GM04504 (cell line): ENCODE results near the gene TRIO.

Experiments used
- DNase-seq: peaks from one replicate; pipeline ENCODE4 v3.0.0-alpha.2; 2012; ENCODE audit warnings: low read depth

The TRIO gene

DNA sequence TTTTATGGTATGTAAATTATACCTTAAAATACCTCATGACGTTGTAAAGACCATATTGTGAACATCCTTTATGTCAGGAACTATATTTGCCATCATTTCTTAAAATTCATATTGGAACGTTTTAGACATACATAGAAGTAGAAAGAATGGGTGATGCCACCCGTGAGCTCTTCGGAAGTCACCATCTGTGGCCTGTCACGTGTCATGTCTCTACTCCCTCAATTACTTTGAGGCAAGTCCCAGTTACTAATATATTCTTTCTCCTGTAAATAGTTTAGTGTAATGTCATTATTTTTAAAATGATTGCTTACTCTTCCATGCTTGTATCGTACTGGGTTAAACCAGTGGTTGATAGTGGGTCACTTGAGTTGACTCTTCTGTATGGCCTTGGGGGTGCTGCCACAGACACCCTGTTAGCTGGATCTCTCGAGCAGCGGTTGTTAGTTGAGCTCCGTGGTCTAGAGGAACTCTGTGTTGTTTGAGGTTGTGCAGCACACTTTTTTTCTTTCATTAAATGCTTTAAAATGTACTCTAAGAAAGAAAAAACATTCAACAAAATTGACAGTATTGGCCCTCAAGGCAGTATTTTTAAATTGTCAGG is 66.2 kb downstream of the TRIO start:
- DNase-seq, result no peak

DNA sequence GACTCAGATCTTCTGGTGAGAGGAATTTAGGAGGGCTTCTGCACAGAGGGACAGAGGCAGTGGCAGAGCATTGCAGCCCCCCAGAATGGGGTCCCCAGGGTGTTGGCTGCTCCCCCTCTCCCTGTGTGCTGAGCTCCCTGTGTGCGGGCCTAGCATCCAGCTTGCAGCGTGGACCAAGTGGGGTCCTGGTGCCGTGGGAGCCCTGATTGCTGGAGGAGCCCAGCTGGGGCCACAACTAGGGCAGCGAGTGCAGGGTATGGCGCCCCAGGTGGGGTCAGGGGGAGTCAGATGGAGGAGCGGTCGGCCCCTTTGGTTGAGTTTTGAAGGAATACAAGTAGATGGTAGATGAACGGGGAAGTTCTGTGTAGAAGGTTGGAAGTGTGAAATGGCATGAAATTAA is 66.7 kb downstream of the TRIO start:
- no peak for DNase-seq

DNA sequence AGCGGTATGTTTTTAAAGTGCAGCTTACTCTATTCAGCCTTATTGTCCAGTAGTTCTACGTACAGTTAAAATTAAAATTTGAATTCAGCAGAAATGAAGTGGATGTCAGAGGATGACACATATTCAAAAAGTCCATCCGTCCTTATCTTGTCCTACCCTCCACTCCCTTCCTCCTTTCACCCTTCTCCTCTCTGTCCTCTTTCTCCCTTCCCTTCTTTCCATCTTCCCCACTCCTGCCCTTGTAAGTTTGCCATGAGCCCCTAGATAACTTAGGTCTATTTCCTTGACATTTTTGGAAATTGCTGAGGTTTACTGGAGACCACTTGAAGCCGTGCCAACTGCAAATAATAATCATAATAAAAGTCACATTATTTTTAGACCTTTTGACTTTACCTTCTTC is 67.6 kb downstream of the TRIO start:
- DNase-seq, result no peak

DNA sequence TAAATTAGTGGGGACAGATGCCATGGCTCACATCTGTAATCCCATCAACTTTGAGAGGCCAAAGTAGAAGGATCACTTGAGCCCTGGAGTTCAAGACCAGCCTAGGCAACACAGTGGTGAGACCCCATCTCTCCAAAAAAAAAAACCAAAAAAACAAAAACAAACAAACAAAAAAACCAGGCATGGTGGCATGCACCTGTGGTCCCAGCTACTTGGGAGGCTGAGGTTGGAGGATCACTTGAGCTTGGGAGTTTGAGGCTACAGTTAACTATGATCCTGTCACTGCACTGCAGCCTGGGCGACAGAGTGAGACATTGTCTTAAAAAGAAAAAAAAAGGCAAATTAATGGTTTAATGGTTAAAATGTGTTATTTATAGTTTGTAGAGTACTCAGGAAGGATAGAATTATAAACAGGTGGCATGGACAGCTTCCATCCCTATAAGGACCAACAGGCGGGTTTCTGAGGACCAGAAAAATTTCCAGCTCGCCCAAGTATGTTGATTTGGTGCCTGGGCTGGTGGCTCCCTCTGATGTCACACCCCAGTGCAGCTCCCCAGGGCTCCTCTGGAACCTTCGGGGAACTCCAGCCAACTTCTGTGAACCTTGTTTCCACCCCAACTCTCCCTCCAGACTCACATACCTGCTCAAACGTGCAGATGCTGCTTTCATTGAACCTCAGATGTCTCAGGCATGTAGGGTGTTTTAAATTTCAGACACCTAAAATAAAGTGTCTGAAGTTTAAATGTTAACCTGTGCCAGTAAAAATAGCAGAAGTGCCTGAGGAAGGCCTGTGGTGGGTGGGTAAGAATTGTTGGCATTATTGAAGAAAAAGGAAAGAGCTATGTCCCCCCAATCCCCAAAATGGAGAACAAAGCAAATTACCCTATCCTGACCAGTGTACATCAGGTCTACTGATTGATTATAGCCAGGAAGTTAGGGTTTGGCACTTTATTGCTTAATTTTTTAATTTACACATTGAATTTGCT is 69.0 kb downstream of the TRIO start:
- no peak for DNase-seq

DNA sequence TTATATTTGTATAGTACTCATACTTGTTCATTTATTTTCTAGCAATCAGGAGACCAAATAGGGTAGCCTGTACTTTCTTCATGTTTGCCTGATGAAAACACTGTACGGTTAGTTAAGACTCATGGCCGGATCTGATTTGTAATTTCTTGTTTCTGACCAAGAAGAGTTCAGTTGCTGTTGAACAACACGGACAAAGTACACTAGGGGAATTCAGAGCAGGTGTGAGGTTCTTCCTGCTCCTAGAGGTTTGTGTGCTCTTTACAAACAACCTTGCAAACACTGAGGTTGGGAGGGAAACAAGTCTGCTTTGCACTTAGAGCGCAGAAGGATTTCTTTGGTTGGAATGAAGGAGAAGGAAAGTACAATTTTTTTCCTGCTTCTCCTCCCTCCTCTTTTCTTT is 69.7 kb downstream of the TRIO start:
- no peak for DNase-seq

DNA sequence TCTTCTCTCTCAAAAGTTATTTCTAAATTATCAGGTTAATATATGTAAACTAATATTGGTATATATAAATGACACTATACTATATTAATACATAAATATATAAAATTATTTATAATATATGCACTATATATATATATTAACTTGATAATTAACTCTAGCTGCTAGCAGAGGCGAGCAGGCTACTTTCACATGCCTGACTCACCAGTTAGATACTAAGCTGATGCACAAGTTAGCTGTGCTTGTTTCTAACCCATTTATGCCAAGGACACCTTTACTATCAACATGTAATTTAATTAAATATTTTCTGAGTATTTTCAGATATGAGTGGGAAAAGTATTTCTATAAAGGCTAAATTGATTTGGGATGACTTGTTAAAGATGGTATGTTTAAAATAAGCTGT is 70.1 kb downstream of the TRIO start:
- DNase-seq, result no peak

DNA sequence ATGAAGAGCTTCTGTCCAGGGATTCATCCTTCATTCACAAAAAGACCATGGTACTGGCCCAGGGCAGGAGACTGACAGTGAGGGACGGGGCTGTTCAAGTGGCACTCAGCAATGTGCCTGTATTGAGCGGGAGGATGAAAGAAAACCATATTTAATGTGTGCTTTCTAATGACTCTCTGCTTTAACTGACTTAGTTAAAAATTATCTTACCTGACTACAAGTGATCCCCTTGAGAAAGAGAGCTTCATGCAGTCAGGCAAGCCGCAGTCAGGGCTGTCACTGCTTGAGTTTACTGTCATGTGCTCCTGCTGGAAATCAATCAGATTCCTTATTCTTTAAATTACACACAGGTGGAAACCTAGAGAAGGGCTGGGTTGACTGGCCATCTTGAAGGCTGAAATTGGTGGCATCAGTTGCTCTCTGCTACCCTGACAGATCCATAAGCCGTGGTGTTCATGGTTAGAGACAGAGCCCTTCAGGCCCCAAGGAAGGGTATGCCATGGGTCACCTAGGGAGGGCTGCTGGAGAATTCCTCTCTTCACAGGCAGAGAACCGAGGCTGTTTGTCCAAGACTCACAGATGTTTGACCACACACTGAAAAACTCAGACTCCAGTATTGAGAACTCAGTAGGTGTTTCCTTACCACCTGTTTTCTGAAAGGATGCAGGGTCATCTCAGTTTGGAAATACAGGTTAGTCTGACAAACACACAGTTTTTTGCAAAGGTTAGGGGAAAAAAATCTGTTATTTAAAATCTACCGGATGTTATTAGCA is 70.9 kb downstream of the TRIO start:
- no peak for DNase-seq

DNA sequence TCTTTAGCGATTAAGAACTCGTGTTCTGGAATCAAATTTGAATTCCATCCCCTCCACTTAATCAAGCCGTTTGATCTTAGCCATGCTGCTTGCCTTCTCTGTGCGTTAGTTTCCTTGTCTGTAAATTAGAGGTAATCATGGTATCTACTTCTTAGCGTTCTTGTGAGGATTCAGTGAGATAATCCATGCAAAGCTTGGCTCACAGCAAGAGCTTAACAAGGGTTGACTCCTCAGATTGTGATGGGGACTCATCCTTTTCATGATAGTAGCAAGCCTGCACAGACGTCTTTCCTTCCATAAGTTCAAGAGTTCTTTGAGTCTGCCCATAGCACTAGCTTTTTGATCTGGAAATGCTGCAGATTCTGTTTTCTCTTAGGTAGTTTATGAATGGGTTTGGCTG is 72.8 kb downstream of the TRIO start:
- DNase-seq, result no peak

DNA sequence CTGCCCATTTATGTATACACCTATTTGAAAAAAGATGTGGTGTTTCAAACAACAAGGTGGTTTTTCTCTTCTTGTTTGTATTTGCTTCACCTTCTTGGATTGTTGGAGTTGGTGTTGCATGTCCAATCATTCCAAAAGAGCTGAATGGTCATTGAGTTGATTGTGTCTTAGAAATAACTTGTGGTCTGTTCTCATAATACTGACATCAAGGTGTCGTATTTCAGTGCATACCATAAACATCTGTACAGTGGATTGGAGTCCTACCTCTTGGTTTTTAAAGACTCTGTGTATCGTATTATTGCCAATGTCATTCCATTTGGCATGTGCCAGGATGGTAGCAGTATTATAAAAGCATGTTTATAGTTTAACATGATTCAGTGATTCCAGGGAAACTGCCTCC is 73.2 kb downstream of the TRIO start:
- no peak for DNase-seq

DNA sequence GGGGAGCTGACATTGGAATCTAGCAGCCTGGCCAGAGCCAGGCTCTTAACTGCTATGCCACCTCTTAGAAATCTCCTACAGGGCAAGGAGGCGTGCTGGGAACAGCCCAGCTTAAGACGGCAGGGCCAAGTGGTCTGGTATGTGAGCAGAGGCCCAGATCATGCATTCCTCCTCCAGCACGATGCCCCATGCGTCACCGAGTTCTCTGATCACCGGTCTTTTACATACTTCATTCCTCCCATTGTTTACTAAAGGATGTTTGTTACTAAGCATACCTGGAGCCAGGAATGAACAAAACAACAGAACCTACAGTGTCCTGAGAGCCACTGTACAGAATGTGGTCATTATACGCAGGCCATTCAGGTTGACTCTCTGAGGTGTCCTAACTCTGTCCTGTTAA is 73.8 kb downstream of the TRIO start:
- no peak for DNase-seq

DNA sequence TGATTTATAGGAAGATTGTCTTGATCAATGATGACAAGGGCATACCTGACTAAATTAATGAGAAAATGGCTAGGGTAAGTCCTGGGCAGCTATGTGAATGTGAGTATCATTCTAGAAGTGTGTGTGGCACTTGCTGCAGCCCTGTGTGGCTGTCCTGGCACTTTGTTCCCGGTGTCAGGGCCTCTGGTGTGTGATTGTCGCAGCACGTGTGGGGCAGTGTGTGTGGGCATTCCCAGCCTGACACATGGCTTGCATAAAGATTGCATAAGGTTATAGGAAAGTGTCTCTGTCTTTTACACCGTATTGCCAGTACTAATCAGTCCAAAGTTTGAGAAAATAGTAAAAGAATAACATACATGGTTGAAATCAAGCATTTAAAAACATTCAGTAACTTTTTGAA is 74.4 kb downstream of the TRIO start:
- no peak for DNase-seq

DNA sequence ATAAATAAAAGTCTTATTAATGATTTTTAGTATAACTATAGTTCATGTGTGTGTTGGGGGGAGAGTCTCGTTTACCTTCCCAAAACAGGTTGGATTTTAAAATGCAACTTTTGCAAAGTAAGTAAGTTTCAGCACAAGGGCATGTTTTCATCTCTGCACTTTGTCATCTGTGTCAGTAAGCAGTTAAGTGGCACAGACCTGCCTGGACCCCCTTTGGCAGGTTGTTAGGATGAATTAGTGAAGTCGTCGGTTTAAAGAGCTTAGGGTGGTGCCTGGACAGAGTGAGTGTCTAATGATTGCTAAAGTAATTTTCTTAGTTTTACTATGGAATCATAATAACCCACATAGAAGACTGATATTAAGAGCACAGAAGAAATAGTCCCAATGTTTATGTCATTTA is 74.9 kb downstream of the TRIO start:
- DNase-seq, result no peak

DNA sequence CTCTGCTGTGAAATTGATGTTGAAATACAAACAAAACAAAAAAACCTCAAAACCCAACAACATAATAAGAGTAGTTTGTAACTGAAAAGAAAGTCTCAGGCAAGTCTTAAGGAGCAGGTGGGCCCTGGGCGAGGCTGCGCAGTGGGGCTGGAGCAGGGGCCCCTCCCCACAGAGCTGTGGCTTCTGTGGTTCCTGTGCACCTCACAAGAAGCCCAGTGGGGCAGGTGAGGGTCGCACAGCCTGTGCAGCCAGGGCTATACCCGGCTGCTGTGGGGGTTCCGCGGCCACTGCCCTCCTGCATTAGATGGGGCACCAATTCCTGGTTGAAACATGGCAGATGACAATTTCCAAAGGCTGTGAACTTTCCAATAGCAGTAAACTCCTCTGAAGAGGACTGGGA is 75.3 kb downstream of the TRIO start:
- no peak for DNase-seq

DNA sequence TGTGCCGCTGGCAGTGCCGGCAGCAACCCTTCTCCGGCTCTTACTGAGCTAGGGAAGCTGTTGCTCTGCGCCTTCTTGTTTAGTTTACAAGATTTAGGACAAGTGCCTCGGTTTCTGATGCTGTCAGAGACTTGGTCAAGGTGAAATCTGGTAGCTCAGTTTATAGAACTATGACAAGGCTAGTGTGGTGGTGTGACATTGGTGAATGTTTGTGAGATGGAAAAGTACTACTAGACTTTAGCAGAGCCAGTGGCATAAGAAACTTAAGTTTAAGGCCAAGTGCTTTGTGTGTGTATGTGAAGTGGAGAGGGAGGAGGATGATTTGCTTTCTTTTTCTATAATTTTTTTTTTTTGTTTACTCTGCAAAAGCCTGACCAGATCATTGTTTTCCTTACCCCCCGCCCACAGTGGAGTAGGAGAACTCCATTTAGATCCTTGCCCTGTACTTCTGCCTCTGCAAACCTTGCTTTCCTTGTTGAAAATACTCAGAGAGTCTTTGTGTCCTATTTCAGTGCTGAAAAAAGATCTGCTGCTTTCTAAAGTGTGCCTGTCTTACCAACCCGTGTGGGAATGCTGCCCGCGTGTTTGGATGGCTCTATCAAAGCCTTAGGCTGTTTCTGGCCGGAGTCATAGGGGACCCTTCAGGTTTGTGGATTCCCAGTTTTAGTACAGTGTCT is 75.9 kb downstream of the TRIO start:
- DNase-seq, result no peak

DNA sequence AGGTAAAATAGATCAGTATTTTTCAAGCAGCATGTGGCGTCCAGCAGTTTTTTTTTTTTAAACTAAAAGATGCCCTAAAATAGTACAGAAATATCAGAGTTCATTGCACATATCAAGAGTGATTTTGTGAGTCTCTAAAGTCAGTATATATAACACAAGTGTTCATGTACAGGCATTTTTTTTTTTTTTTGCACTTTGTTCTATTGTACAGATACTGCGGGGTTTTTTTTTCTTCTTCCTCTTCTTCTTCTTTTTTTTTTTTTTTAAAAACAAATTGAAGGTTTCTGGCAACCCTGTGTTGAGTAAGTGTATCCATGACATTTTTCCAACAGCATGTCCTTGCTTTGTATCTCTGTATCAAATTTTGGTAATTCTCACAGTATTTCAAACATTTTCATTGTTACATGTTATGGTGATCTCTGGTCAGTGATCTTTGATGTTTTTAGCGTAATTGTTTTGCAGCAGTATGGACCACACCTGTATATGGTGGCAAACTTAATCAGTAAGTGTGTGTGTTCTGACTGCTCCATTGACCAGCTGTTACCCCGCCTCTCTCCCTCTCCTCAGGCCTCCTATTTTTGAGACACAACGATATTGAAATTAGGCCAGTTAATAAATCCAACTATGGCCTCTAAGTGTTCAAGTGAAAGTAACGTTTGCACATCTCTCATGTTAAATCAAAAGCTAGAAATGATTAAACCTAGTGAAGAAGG is 76.8 kb downstream of the TRIO start:
- no peak for DNase-seq

DNA sequence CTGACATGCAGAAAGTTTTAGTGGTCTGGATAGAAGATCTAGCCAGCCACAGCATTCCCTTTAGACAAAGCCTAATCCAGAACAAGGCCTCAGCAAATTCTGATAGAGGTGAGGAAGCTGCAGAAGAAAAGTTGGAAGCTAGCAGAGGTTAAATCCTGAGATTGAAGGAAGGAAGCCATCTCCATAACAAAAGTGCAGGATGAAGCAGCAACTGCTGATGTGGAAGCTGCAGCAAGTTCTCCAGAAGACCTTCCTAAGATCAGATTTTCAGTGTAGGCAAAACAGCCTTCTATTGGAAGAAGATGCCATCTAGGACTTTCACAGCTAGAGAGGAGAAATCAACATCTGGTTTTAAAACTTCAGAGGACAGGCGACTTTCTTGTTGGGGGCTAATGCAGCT is 77.5 kb downstream of the TRIO start:
- DNase-seq, result no peak

DNA sequence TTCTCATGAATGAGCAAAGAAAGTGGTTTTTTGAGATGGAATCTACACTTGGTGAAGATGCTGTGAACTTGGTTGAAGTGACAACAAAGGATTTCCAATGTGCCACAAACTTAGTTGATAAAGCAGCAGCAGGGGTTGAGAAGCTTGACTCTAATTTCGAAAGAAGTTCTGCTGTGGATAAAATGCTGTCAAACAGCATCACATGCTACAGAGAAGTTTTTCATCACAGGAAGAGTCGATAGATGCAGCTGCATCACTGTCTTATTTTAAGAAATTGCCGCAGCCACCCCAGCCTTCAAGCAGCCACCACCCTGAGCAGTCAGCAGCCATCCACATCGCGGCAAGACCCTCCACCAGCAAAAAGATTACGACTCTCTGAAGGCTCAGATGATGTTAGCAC is 78.6 kb downstream of the TRIO start:
- DNase-seq, result no peak

DNA sequence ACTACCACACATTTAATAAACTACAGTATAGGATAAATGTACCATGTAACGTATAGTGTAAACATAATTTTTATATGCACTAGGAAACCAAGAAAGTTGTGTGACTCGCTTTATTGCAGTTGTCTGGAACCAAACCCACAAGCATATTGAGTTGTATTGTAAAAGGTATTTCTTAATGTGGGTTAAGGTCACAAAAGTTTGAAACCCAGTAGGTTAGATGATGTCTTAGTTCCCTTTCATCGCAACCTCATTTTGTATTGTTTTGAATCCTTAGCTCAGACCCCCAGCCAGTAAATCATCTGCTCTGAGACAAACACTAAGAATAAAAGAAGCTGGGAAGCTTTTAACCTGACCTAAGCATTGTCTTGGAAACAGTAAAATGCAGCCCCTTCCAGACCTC is 79.1 kb downstream of the TRIO start:
- no peak for DNase-seq

DNA sequence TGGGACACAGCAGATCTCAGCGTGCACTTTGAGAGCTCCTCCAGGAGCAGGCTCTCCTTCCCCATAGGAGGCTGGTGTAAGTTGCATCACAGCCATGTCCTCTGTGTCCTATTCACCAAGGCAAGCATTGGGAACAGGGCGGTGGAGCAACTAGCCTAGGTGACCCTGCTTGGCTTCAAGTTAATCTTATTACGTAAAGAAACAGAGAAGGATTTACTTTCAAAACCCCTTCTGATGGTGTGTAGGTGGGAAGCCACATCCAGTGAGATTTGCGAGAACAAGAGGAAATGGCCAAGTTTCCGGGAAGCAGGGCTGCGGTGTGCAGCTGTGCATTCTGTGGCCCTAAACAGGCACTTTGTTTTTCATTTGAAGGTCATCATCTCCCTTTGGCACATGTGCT is 80.2 kb downstream of the TRIO start:
- DNase-seq, result no peak

DNA sequence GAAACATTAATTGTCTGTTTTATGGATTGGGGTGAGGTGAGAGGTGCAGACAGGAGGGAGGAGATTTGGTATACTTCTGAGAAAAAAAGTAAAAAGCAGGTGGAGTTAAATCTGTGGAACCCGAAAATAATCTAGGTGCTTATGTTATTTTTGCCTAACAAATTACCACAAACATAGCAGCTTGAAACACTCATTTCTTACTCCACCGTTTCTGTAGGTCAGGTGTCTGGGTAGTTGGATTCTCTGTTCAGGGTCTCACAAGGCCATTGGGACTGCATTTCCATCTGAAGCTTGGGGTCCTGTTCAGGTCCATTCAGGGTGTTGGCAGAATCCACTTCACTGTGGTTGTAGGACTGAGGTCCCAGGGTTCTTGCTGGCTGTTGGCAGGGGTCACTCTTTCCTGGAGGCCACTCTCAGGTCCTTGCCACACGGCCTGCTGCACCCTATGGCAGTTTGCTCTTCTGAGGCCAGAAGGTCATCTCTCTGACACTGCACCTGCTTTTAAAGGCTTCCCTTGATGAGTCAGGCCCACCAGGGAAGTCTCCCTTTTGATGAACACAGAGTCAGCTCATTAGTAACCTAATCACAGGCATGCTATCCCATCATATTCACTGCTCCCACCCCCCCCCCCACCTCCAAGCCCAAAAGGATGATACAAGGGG is 82.2 kb downstream of the TRIO start:
- DNase-seq, result no peak

DNA sequence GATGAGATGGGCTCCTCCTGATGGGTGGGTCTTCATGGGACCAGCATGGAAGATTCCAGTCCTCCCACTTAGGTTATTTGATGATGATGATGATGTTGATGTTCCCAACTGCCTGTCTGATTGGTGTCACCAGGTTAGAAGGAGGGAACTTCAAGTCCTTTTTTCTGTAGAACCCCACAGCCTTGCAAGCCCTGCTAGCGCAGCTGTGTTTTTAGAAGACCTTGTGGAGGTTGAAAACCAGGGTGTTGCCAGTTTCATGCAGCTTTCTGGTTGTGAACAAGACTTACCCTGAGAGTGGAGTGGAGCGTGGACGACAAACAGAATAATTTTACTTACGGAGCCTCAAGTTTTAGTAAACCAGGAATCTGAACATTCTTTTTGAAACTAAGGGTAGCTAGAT is 83.0 kb downstream of the TRIO start:
- no peak for DNase-seq
